PFSK-1 (cell line): ENCODE data around the gene EFHD2.

ENCODE experiments used
- POLR2AphosphoS5 ChIP-seq: IDR thresholded peaks from 2 replicates; pipeline ENCODE4 v1.6.1; 2012; ENCODE audit warnings: low read depth, mild to moderate bottlenecking, control low read depth, low read length, moderate library complexity
- SIN3A ChIP-seq: IDR thresholded peaks from 2 replicates; pipeline ENCODE4 v1.6.1; 2012; ENCODE audit warnings: mild to moderate bottlenecking, low read length, moderate library complexity, borderline replicate concordance; ENCODE audit not compliant: insufficient read depth
- TAF1 ChIP-seq: IDR thresholded peaks from 2 replicates; pipeline ENCODE4 v1.6.1; 2012; ENCODE audit warnings: low read length, control low read depth, borderline replicate concordance; ENCODE audit not compliant: insufficient read depth

GRCh38 chr1:15475752-15476314, 66.1 kb downstream of the EFHD2 start, which contains the start of gene CELA2B:
- TF ChIP-seq POLR2AphosphoS5 (no peak), TAF1 (no peak), SIN3A (no peak)
